GM18861 (cell line): ENCODE results near the gene MEX3A.
A peak's percentile ranks its signal among the peaks of the same experiment; 100 is the strongest.
"Not testable (repeated sequence)": the region's sequence is repeated elsewhere in the genome, so short reads cannot be mapped to it uniquely, and the experiment has no call there.

Experiments
- ATAC-seq: cut with Tn5 transposase; IDR thresholded peaks from one replicate; pipeline ENCODE4 v1.9.1; 2021; ENCODE audit not compliant: unreplicated experiment

The MEX3A gene

GRCh38 chr1:156056326-156056849, 25.9 kb downstream of the MEX3A start:
- ATAC-seq: no peak

GRCh38 chr1:156055281-156056048, 26.8 kb downstream of the MEX3A start:
- no peak for ATAC-seq

- peak; percentile 76 for ATAC-seq
Observed at GRCh38 chr1:156054500-156055280, 27.6 kb downstream of the MEX3A start, which contains the start of gene LAMTOR2. Gene LAMTOR2, plus strand, starts transcription at chr1:156054782. Its CDS starts 108 bp downstream, at chr1:156054890.

DNA sequence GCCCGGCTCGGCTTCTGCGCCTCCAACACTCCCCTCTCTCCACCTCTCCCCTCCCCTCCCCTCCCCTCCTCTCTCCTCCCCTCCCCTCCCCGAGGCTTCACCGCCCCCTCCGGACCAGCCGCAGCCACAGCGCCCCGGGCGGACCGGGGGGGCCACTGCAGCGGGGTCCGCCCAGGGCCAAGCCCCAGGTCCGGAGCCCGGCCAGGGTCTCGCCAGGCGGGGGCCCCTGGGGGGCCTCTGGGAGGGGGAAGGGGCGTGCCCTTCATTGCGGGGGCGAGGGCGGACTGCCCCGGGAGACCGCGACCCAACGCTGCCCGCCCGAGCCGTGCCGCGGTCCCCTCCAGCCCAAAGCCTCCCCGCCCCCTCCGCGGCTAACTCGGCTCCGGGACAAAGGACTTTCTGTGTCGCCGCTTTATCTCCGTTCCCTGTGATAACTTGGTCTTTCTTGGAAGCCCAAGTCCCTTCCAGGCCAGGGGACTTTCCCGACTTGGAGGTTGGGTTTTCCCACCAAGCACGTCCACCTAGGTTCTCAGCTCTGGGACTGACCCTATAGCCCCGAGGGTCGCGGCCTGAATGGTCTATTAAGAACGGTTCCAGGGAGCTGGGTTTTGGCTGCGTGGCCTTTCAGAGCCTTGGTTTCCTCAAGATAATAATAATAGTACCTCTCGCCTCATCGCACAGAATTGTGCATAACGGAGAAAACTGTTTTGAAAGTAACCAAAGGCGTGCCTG, 28.3 kb downstream of the MEX3A start, which contains the start of gene UBQLN4:
Gene UBQLN4 (minus strand): TSS at position 31 of the 732 bp plus-strand sequence. CDS start 97 bp downstream, outside the sequence.
- peak; percentile 37 for ATAC-seq

DNA sequence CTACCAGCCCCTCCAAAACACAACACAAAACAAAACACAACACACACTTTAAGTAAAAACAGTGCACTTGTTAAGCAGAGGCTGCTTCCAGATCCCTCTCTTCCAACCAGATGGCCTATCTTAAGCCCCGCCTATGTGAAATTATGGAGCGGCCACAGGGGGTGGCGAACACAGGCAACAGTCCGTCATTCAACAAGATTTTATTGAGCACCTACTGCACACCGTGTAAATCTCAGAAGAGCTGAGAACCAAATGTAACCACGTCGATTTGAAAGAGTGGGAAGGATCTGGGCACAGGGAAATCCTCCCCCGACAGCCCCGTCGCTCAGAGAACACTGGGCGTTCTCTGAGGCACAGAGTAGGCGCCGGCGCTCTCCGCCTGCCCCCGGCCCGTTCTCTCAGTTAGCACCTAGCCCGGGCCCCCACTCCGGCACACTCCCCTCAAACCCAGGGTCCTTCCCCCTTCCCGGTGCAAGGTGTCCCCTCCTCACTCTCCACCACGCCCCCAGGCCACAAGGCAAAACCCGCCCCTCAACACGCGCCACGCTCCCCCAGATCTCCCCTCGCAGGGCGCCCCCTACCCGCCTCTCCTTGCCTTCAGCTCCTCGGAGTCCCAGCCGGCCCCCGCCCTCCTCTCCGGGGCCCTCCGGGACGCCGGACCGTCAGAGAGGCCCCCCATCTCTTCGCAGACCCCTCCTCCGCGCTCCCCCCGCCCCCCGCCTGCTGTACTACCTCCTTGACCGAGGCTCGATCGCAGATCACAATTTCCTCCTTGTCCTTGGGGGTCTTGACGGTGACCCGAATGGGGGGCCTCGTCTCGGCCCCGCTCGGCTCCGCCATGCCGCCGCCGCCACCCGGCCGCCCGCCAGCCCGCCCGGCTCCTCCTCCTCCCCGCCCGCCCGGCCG, 29.1 kb downstream of the MEX3A start:
- no peak for ATAC-seq

DNA sequence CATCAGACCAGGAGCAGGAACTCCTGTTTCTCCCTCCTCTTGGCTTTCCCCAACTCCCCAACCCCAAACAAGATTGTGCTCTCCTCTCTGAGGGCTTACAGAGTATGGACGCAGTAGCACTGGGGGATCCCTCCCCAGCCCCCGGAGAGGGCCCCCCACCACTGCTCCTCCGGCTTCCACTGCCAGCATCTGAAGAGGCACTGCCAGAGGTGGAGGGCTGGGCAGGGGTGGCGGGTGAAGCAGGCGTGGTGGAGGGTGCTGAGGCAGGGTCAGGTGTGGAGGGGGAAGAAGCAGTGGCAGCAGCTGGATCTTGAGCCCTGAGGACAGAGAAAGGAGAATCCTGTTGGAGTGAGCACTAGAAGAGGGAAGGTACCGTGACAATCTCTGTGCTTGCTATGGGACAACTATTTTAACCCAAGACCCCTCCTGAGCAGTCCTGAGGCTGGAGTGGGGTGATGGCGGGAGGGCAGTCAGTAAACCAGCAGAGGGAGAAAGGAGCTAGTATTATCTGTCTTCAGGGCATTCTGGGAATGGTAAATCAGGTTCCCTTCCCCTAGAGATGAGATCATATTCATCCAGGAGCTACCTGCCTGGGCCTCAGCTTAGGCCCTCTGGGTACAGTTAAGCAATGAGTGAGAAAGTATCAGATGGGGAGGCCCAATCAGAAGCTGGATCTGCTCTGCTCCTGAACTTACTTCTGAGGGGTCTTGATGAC, 31.1 kb downstream of the MEX3A start:
- ATAC-seq: no peak

DNA sequence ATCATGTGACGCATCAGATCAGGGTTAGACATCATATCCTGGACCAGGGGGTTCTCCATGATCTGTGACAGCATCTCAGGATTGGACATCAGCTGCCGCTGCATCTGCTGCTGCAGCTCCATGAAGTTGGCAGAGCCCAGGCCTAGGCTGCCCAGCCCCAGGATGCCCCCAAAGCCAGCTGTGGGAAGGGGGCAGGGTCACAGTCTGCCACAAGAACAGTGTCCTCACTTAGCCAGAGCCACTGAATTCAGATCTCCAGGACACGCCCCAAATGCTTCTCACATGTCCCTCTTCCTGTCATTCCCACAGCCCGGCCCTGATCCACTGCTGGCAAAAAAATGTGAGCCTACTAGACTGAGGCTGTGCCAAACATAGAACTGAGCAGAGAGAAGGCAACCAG, 31.9 kb downstream of the MEX3A start:
- ATAC-seq: no peak

DNA sequence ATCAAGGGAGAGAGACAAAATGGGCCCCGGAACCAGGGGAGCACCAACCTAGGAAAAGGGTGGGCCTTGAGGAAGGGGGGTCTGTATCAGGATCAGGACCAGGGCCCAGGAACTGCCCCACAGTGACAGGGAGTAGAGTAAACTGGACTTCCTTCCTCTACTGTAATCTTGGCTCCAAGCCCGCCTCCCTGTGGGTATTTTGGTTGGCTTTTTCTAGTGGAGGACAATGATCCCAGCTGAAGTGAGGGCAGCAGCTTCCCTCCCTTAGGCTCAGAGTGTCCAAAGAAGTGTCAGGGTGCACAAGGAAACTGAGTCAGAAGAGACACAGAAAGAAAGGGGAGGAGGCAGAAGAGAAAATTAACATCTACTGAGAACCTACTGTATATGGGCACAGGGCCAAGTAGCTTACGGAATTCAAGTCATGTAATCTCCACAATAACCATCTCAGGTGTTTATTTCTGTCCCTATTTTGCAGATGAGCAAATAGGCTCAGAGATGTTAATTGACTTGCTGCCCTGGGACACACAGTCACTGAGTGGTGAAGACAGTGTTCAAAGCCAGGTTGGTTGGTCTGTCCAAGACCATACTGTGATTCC, 33.5 kb downstream of the MEX3A start:
- ATAC-seq: no peak

DNA sequence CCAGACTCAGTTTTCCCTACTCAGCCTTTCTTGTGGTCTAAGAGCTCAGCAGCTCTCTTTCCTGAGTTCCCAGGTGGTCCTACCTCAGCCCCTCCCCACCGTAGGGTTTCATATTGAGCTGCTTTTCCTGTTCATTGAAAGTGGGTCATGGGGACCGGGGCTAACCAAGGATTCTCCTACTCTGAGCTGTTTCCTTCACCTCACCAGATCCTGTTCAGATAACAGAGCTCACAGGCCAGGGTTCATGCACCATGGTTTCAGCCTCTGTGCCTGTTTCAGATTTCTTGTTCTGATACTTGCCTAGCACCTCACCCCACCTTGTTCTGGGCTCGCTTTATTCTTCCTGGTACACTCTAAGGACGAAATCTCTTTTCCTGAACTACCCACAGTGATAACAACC, 37.2 kb downstream of the MEX3A start:
- no peak for ATAC-seq

- no peak for ATAC-seq
Observed at GRCh38 chr1:156042828-156043227, 39.4 kb downstream of the MEX3A start.

DNA sequence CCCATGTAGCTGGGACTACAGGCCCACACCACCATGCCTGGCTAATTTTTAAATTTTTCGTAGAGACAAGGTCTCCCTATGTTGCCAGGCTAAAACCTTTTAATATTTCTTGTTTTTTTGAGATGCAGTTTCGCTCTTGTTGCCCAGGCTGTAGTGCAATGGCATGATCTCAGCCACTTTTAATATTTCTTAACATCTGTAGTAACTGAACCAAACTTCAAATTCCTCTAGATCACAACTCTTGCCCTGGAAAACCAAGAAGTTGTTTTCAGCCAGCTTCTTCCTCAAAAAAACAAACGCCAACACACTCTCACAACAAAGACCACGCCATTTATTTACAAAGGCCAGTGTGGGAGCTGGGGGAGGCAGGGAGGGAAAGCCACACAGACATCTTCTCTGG, 47.3 kb downstream of the MEX3A start:
- not testable (repeated sequence) for ATAC-seq

GRCh38 chr1:156033011-156033410, 49.3 kb downstream of the MEX3A start:
- ATAC-seq: no peak

DNA sequence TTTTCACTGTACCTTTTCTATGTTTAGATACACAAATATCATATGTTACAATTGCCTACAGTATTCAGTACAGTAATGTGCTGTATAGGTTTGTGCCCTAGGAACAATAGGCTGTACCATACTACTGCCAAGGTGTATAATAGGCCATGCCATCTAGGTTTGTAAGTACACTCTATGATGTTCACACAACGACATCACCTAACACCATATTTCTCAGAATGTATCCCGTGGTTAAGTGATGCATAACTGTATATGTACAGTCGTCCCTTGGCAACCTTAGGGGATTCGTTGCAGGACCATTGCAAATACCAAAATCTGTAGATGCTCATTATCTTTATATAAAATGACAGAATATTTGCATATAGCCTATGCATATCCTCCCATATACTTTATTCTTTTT, 55.7 kb downstream of the MEX3A start:
- no peak for ATAC-seq

GRCh38 chr1:156025876-156026275, 56.4 kb downstream of the MEX3A start:
- ATAC-seq: no peak

- ATAC-seq: no peak
Observed at GRCh38 chr1:156024801-156025200, 57.5 kb downstream of the MEX3A start.
